GM23248 (cell line): ENCODE measurements around the gene TTC24. TPM values are rescaled to one million over a fixed set of nuclear protein-coding genes. Genes with fewer than 3 reads are reported as not detected.

ENCODE experiments used
- DNase-seq: peaks from one replicate; pipeline ENCODE4 v3.0.0-alpha.2; 2015
- H2AFZ ChIP-seq: fragments of 200-600 bp; sonication (generic); 2 replicates; pipeline ENCODE4 v1.6.1; 2016; ENCODE audit warnings: antibody characterized with exemption
- H3F3A ChIP-seq: fragments of 200-600 bp; sonication (generic); 2 replicates; pipeline ENCODE4 v1.6.1; 2016; ENCODE audit warnings: mild to moderate bottlenecking, antibody characterized with exemption, mixed run types; ENCODE audit not compliant: insufficient read depth
- H3K27ac ChIP-seq: fragments of 200-600 bp; sonication (generic); 2 replicates; pipeline ENCODE4 v1.5.1; 2016; ENCODE audit warnings: mild to moderate bottlenecking
- H3K27me3 ChIP-seq: fragments of 200-600 bp; sonication (generic); replicated peaks from 2 replicates; pipeline ENCODE4 v1.6.1; 2016; ENCODE audit warnings: mild to moderate bottlenecking; ENCODE audit not compliant: insufficient read depth
- H3K36me3 ChIP-seq: fragments of 200-600 bp; sonication (generic); 2 replicates; pipeline ENCODE4 v1.6.1; 2016; ENCODE audit warnings: low read depth, mild to moderate bottlenecking
- H3K4me1 ChIP-seq: fragments of 200-600 bp; sonication (generic); 2 replicates; pipeline ENCODE4 v1.6.1; 2016; ENCODE audit warnings: mild to moderate bottlenecking; ENCODE audit not compliant: insufficient read depth
- H3K4me2 ChIP-seq: fragments of 200-600 bp; sonication (generic); one replicate; pipeline ENCODE4 v1.6.1; 2016; ENCODE audit warnings: mild to moderate bottlenecking; ENCODE audit not compliant: unreplicated experiment
- H3K4me3 ChIP-seq: fragments of 200-600 bp; sonication (generic); 2 replicates; pipeline ENCODE4 v1.5.1; 2016; ENCODE audit warnings: mild to moderate bottlenecking
- H3K79me2 ChIP-seq: fragments of 200-600 bp; sonication (generic); 2 replicates; pipeline ENCODE4 v1.6.1; 2016; ENCODE audit warnings: mild to moderate bottlenecking; ENCODE audit not compliant: insufficient read depth
- H3K9ac ChIP-seq: fragments of 200-600 bp; sonication (generic); 2 replicates; pipeline ENCODE4 v1.6.1; 2016; ENCODE audit warnings: mild to moderate bottlenecking
- H3K9me2 ChIP-seq: fragments of 200-600 bp; sonication (generic); 2 replicates; pipeline ENCODE4 v1.6.1; 2016; ENCODE audit warnings: mixed run types, mild to moderate bottlenecking, moderate library complexity; ENCODE audit not compliant: insufficient read depth
- H3K9me3 ChIP-seq: fragments of 200-600 bp; sonication (generic); one replicate; pipeline ENCODE4 v1.6.1; 2017; ENCODE audit warnings: low read depth
- H4K20me1 ChIP-seq: fragments of 200-600 bp; sonication (generic); 2 replicates; pipeline ENCODE4 v1.6.0; 2016; ENCODE audit not compliant: insufficient read depth
- EZH2 ChIP-seq: fragments of 200-600 bp; sonication (generic); IDR thresholded peaks from 2 replicates; pipeline ENCODE4 v1.6.1; 2018; ENCODE audit warnings: antibody characterized with exemption, mild to moderate bottlenecking; ENCODE audit not compliant: insufficient read depth, poor library complexity, severe bottlenecking
- EZH2phosphoT487 ChIP-seq: fragments of 200-600 bp; sonication (generic); IDR thresholded peaks from 2 replicates; pipeline ENCODE4 v1.6.1; 2018; ENCODE audit warnings: antibody characterized with exemption, moderate library complexity, mild to moderate bottlenecking, low read depth; ENCODE audit not compliant: insufficient read depth
- WGBS, 2 experiments: methylation state at CpG; one replicate each; pipeline ENCODE4 v1.1.6; 2015 to 2017; ENCODE audit warnings: low lambda C conversion rate in 2 of 2, low coverage in 1 of 2; ENCODE audit errors: missing lambda C conversion rate in 2 of 2; 5-methylcytosine and 5-hydroxymethylcytosine counted together
- in situ Hi-C: fragments of 300-500 bp; cut with MboI; formaldehyde crosslinking; loops from 2 replicates; pipeline ENCODE4 v1.15.0; 2020
- polyA plus RNA-seq: library from polyadenylated mRNA; unstranded; fragments of >200 nt; fragmentation: Nextera tagmentation; extraction: Ambion mirVana; gene quantifications from 2 replicates; pipeline ENCODE4 v1.2.1, GENCODE V29; 2016
- total RNA-seq: library from RNA; depleted of rRNA; stranded (reverse); fragments of >200 nt; shearing (Covaris generic); gene quantifications from 2 replicates; pipeline ENCODE4 v1.2.3, GENCODE V29; 2014

Gene TTC24
- total and polyA plus RNA-seq, 2 experiments from 2014 or later = not detected

DNA sequence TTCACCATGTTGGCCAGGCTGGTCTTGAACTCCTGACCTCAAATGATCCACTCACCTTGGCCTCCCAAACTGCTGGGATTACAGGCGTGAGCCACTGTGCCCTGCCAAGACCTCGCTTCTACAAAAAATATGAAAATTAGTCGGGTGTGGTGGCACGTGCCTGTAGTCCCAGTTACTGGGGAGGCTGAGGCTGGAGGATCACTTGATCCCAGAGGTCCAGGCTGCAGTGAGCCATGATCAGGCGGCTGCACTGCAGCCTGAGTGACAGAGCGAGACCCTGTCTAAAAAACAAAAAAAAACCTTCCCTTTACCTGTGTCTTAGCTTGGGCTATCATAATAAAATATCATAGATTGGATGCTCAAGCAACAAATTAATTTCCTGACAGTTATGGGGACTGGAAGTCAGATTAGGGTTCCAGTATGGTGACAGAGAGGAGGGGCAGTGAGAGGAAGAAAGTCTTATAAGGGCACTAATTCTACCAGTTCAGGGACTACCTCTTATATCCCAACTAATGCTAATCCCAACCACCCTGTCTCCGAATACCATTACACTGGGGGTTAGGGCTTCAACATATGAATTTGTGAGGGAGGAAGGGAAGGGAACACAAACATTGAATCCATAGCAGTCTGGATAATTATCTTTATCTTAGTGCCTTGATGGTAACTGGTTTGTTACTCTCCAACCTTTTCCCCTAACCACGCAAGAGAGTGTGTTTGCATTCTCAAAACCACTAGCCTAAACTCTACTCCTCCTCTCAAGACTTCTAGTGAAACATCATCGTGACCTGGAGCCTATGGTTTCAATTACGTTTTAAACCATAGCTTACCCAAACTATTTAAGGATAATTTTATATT lies 11.0 kb downstream of the TTC24 start:
- no peak for TF ChIP-seq EZH2
- no peak for TF ChIP-seq EZH2phosphoT487
- no peaks in the 10 kb centered on the region; the same call in 1 of the 2 replicates for H3K36me3 ChIP-seq
- H3K4me2 ChIP-seq = peak overlapping the region; percentile 92
- H3K9me3 ChIP-seq = no peaks in the 10 kb centered on the region
- H4K20me1 ChIP-seq = no peaks in the 10 kb centered on the region
- H3F3A ChIP-seq = peaks cover 19% of the 10 kb centered on the region; the same call in 1 of the 2 replicates
- no peak overlapping the region for H3K27ac ChIP-seq
- in situ Hi-C loops = no loop called here
- H3K4me3 ChIP-seq = peak overlapping the region; percentile 99
- H3K4me1 ChIP-seq = peaks cover 5% of the 10 kb centered on the region; the same call in 1 of the 2 replicates
- no peaks in the 10 kb centered on the region for H3K27me3 ChIP-seq
- H3K9ac ChIP-seq = peak overlapping the region; percentile 89; the same call in 1 of the 2 replicates
- no peak for DNase-seq
- no peaks in the 10 kb centered on the region for H3K9me2 ChIP-seq
- WGBS, 2 experiments = 80 to 87% methylated on average over 10 of the region's 10 CpGs
- H2AFZ ChIP-seq = peak overlapping the region; percentile 99
- H3K79me2 ChIP-seq = peaks cover 6% of the 10 kb centered on the region

DNA sequence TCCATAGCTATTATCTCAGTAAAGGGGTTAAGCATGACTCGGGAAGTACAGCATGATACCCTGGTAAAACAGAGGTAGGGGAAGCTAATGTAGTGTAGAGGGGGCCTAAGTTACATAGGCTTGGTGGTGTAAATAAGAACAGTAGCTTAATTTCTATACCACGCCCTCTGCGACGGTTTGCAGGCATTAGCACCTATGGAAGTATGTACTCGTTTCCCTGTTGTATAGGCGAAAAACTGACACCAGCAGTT lies 11.6 kb downstream of the TTC24 start:
- Histone ChIP-seq H3K4me1 (peaks cover 5% of the 10 kb centered on the region; the same call in 1 of the 2 replicates), H3K27me3 (no peaks in the 10 kb centered on the region), H2AFZ (peak overlapping the region; percentile 99), H3K4me3 (peak overlapping the region; percentile 99), H3K4me2 (peak overlapping the region; percentile 92), H4K20me1 (no peaks in the 10 kb centered on the region), H3K27ac (peak overlapping the region; percentile 55), H3K9ac (peak overlapping the region; percentile 89), H3F3A (peaks cover 19% of the 10 kb centered on the region; the same call in 1 of the 2 replicates), H3K79me2 (peaks cover 6% of the 10 kb centered on the region), H3K9me3 (no peaks in the 10 kb centered on the region), H3K9me2 (no peaks in the 10 kb centered on the region), H3K36me3 (no peaks in the 10 kb centered on the region; the same call in 1 of the 2 replicates)
- TF ChIP-seq EZH2 (no peak), EZH2phosphoT487 (no peak)
- WGBS, 2 experiments = 14 to 16% methylated on average over 6 of the region's 6 CpGs
- in situ Hi-C loops = no loop called here
- DNase-seq = no peak

DNA sequence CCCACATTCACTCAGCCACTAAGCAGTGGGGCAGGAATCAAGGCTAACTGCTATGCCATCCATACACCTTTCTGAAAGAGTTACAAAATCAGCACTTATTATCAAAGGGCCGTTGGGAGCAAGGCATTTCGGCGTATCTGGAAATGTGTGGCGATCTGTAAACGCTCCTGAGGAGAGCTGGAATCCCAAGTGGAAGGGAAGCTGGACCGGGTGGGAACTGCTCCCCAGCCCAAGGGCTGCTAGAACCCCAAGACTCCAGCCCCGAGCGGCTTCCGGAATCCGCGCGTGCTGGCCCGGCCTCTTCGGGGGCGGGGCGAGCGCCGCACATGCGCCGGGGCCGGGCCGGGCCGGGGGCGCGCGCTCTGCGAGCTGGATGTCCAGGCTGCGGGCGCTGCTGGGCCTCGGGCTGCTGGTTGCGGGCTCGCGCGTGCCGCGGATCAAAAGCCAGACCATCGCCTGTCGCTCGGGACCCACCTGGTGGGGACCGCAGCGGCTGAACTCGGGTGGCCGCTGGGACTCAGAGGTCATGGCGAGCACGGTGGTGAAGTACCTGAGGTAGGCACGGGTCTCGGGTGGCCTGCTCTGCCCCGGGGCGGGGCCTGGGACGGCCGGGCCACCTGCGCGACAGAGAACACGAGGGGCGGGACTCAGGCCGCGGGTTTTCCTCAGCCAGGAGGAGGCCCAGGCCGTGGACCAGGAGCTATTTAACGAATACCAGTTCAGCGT lies 12.1 kb downstream of the TTC24 start, which contains the start of gene NAXE:
Gene NAXE (plus strand): TSS at position 345 of the 726 bp plus-strand sequence. CDS start 29 bp downstream, at position 374.
- WGBS, 2 experiments = 0 to 1% methylated on average over 32 to 43 of the region's 60 CpGs
- peak; percentile 85 for DNase-seq
- Histone ChIP-seq H2AFZ (peak within 1 kb of the TSS; percentile 99), H3F3A (peaks cover 19% of the 10 kb centered on the region; the same call in 1 of the 2 replicates), H3K27ac (peak within 1 kb of the TSS; percentile 55), H3K36me3 (no peaks in the 10 kb centered on the region; the same call in 1 of the 2 replicates), H3K27me3 (no peaks in the 10 kb centered on the region), H3K4me3 (peak within 1 kb of the TSS; percentile 99), H3K9me2 (no peaks in the 10 kb centered on the region), H3K79me2 (peaks cover 6% of the 10 kb centered on the region), H3K4me1 (peaks cover 5% of the 10 kb centered on the region; the same call in 1 of the 2 replicates), H3K9ac (peak within 1 kb of the TSS; percentile 89), H3K9me3 (no peaks in the 10 kb centered on the region), H4K20me1 (no peaks in the 10 kb centered on the region), H3K4me2 (peak within 1 kb of the TSS; percentile 92)
- in situ Hi-C loops = no loop called here
- TF ChIP-seq EZH2 (no peak), EZH2phosphoT487 (no peak)

DNA sequence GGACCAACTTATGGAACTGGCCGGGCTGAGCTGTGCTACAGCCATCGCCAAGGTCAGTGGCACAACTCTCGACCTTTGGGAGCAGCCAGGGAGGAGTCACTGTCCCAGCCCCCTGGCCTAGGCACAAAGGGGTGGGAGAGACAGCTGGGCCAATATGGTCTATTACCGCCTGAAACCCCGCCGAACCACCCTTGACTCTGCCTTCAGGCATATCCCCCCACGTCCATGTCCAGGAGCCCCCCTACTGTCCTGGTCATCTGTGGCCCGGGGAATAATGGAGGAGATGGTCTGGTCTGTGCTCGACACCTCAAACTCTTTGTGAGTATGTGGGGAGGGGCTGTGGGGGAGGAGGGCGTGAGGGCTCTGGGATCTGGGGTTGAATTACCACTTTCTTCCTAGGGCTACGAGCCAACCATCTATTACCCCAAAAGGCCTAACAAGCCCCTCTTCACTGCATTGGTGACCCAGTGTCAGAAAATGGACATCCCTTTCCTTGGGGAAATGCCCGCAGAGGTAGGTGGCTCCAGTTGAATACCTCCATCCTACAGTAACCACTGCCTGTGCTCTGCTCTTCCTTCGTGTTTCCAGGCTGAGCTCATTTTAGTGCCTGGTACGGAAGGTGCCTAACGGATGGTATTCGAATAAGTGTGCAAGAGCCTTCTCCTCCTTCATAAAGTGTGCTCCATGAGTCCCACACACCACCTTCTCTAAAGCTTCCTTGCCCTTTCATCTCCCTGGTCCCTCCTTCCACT lies 12.8 kb downstream of the TTC24 start:
- 34 to 39% methylated on average over 12 to 16 of the region's 16 CpGs for WGBS, 2 experiments
- Histone ChIP-seq H3K79me2 (peaks cover 6% of the 10 kb centered on the region), H3K4me1 (peaks cover 5% of the 10 kb centered on the region; the same call in 1 of the 2 replicates), H3K9me3 (no peaks in the 10 kb centered on the region), H3K9ac (peak overlapping the region; percentile 89), H3K9me2 (no peaks in the 10 kb centered on the region), H3K36me3 (no peaks in the 10 kb centered on the region; the same call in 1 of the 2 replicates), H2AFZ (peak overlapping the region; percentile 99), H3K4me2 (peak overlapping the region; percentile 92), H4K20me1 (no peaks in the 10 kb centered on the region), H3F3A (peaks cover 19% of the 10 kb centered on the region; the same call in 1 of the 2 replicates), H3K27me3 (no peaks in the 10 kb centered on the region), H3K27ac (no peak overlapping the region), H3K4me3 (peak overlapping the region; percentile 99)
- no peak for TF ChIP-seq EZH2phosphoT487
- no peak for TF ChIP-seq EZH2
- in situ Hi-C loops = no loop called here
- no peak for DNase-seq
